Neural cell (in vitro differentiated cells): ENCODE measurements around the gene TRIM14.

Experiments used
- CTCF ChIP-seq: fragments of 450-650 bp; IDR thresholded peaks from 2 replicates; pipeline ENCODE4 v1.5.1; 2014; ENCODE audit warnings: antibody characterized with exemption, mild to moderate bottlenecking, moderate library complexity; ENCODE audit not compliant: poor library complexity, severe bottlenecking
- EP300 ChIP-seq: fragments of 450-650 bp; conservative IDR thresholded peaks from 2 replicates; pipeline ENCODE4 v1.6.1; 2014; ENCODE audit warnings: antibody characterized with exemption, mild to moderate bottlenecking, moderate library complexity; ENCODE audit not compliant: poor library complexity, severe bottlenecking
- EZH2 ChIP-seq: fragments of 200-600, 300-800 bp; shearing (Covaris generic), sonication (generic); IDR thresholded peaks from 2 replicates; pipeline ENCODE4 v1.6.1; 2014; ENCODE audit warnings: antibody characterized with exemption, low read length, borderline replicate concordance, mild to moderate bottlenecking; ENCODE audit not compliant: insufficient read depth, poor library complexity, severe bottlenecking
- MXI1 ChIP-seq: fragments of 450-650 bp; conservative IDR thresholded peaks from 2 replicates; pipeline ENCODE4 v1.6.1; 2014; ENCODE audit warnings: antibody characterized with exemption, mild to moderate bottlenecking; ENCODE audit not compliant: poor library complexity, severe bottlenecking
- POLR2AphosphoS5 ChIP-seq: IDR thresholded peaks from 2 replicates; pipeline ENCODE4 v1.6.1; 2012
- REST ChIP-seq: IDR thresholded peaks from 2 replicates; pipeline ENCODE4 v1.6.1; 2012; ENCODE audit warnings: borderline replicate concordance
- TAF1 ChIP-seq: IDR thresholded peaks from 2 replicates; pipeline ENCODE4 v1.6.1; 2012; ENCODE audit warnings: low read depth

GRCh38 chr9:98140503-98140902, 21.5 kb upstream of the TRIM14 start:
- TF ChIP-seq CTCF (no peak), EZH2 (no peak), TAF1 (no peak), MXI1 (no peak), REST (no peak), POLR2AphosphoS5 (no peak), EP300 (no peak)
